NT2/D1 (cell line): Measurements from ENCODE around the gene DYNC1LI2.

ENCODE experiments used
- DNase-seq: peaks from one replicate; pipeline ENCODE4 v3.0.0-alpha.2; 2011; ENCODE audit warnings: low read depth, low spot score
- H3K27me3 ChIP-seq: 2 replicates; pipeline ENCODE4 v1.6.0; 2011; ENCODE audit warnings: mild to moderate bottlenecking; ENCODE audit not compliant: insufficient read length, insufficient read depth
- H3K36me3 ChIP-seq: 2 replicates; pipeline ENCODE4 v1.6.1; 2011; ENCODE audit warnings: mild to moderate bottlenecking, low read length, mixed read lengths; ENCODE audit not compliant: insufficient read depth, insufficient read length
- H3K4me1 ChIP-seq: 2 replicates; pipeline ENCODE4 v1.5.1; 2011; ENCODE audit not compliant: insufficient read depth, insufficient read length
- H3K4me3 ChIP-seq: 2 replicates; pipeline ENCODE4 v1.5.1; 2011; ENCODE audit warnings: low read depth; ENCODE audit not compliant: insufficient read length
- H3K9ac ChIP-seq: 2 replicates; pipeline ENCODE4 v1.6.0; 2011; ENCODE audit warnings: low read depth; ENCODE audit not compliant: insufficient read length
- H3K9me3 ChIP-seq: 2 replicates; pipeline ENCODE4 v1.5.1; 2011; ENCODE audit warnings: mild to moderate bottlenecking, low read length; ENCODE audit not compliant: insufficient read depth
- SUZ12 ChIP-seq: IDR thresholded peaks from 2 replicates; pipeline ENCODE4 v1.6.1; 2011; ENCODE audit not compliant: insufficient read length, insufficient read depth; ENCODE audit errors: extremely low read depth
- YY1 ChIP-seq: IDR thresholded peaks from 2 replicates; pipeline ENCODE4 v1.6.1; 2011; ENCODE audit not compliant: insufficient read length, insufficient read depth
- ZNF274 ChIP-seq: IDR thresholded peaks from 2 replicates; pipeline ENCODE4 v1.6.1; 2011; ENCODE audit warnings: mild to moderate bottlenecking, low read depth, low read length

DYNC1LI2 gene

GRCh38 chr16:66703406-66704215 lies 47.8 kb downstream of the DYNC1LI2 start:
- DNase-seq: no peak
- TF ChIP-seq SUZ12 (no peak), ZNF274 (no peak), YY1 (no peak)
- Histone ChIP-seq H3K4me1 (peaks cover 3% of the 10 kb centered on the region), H3K9ac (no peak overlapping the region), H3K27me3 (no peaks in the 10 kb centered on the region), H3K36me3 (no peaks in the 10 kb centered on the region), H3K9me3 (no peaks in the 10 kb centered on the region), H3K4me3 (no peak overlapping the region)

- Histone ChIP-seq H3K27me3 (peaks cover 9% of the 10 kb centered on the region), H3K9me3 (no peaks in the 10 kb centered on the region), H3K9ac (no peak overlapping the region), H3K4me1 (peaks cover 3% of the 10 kb centered on the region), H3K4me3 (no peak overlapping the region), H3K36me3 (no peaks in the 10 kb centered on the region)
- no peak for DNase-seq
- no peak for TF ChIP-seq SUZ12
- no peak for TF ChIP-seq ZNF274
- no peak for TF ChIP-seq YY1
Observed at GRCh38 chr16:66701516-66701915, 49.9 kb downstream of the DYNC1LI2 start.

DNA sequence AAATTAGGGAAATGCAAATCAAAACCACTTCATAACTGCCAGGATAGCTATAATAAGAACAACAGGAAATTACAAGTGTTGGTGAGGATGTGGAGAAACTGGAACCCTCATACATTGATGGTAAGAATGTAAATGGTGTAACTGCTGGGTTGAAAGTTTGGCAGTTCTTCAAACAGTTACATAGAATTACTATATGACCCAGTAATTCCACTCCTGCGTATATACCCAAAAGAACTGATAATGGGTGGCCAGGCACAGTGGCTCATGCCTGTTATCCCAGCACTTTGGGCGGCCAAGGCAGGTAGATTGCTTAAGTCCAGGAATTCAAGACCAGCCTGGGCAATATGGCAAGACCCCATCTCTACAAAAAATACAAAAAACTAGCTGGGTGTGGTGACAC lies 50.4 kb downstream of the DYNC1LI2 start:
- Histone ChIP-seq H3K9me3 (no peaks in the 10 kb centered on the region), H3K4me1 (no peaks in the 10 kb centered on the region), H3K36me3 (no peaks in the 10 kb centered on the region), H3K9ac (no peak overlapping the region), H3K27me3 (peaks cover 9% of the 10 kb centered on the region), H3K4me3 (no peak overlapping the region)
- DNase-seq: no peak
- TF ChIP-seq ZNF274 (no peak), SUZ12 (no peak)

DNA sequence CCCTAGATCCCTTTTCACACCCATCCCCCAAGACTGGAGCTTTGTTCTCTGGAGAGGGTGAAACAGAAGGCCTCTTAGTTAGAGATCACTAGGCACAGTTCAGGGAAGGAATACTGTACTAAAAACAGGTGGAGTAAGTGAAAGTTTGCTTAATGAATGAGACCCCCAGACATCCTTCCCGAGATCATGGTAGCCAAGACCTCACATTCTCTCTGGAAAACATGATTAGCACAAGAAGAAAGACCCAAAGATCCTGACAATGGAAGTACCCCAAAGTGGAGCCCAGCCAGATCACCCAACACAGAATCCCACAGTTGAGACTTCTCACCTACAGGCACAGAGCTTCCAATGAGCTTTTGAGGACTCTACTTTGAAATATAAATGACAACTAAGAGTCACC lies 51.5 kb downstream of the DYNC1LI2 start:
- Histone ChIP-seq H3K4me1 (no peaks in the 10 kb centered on the region), H3K27me3 (peaks cover 17% of the 10 kb centered on the region), H3K36me3 (no peaks in the 10 kb centered on the region), H3K4me3 (no peak overlapping the region), H3K9me3 (no peaks in the 10 kb centered on the region), H3K9ac (no peak overlapping the region)
- no peak for DNase-seq
- TF ChIP-seq ZNF274: no peak
- TF ChIP-seq SUZ12: no peak
- TF ChIP-seq YY1: no peak

DNA sequence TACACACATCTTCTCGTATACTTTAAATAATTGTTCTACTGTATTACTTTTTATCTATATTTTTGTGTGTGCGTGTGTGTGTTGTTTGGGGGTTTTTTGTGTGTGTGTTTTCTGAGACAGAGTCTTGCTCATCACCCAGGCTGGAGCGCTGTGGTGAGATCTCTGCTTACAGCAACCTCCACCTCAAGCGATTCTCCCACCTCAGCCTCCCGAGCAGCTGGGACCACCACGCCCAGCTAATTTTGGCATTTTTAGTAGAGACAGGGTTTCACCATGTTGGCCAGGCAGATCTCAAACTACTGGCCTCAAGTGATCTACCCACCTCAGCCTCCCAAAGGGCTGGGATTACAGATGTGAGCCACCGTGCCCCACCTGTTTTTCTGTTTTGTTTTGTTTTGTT lies 53.4 kb downstream of the DYNC1LI2 start:
- Histone ChIP-seq H3K4me3 (no peak overlapping the region), H3K9me3 (no peaks in the 10 kb centered on the region), H3K4me1 (no peaks in the 10 kb centered on the region), H3K9ac (no peak overlapping the region), H3K27me3 (peaks cover 17% of the 10 kb centered on the region), H3K36me3 (peaks cover 4% of the 10 kb centered on the region)
- no peak for TF ChIP-seq YY1
- no peak for TF ChIP-seq ZNF274
- no peak for TF ChIP-seq SUZ12
- no peak for DNase-seq

GRCh38 chr16:66696669-66697630 lies 54.5 kb downstream of the DYNC1LI2 start, which contains the start of gene CMTM4:
TSS of gene CMTM4 (minus strand) at chr16:66696743. CDS start at chr16:66696525, 218 bp downstream.
- H3K4me3 ChIP-seq: peak within 1 kb of the TSS; percentile 77

More at GRCh38 chr16:66696669-66697630, 54.5 kb downstream of the DYNC1LI2 start, which contains the start of gene CMTM4:
- peaks cover 4% of the 10 kb centered on the region for H3K36me3 ChIP-seq
- peak; percentile 76 for DNase-seq
- H3K9ac ChIP-seq: peak within 1 kb of the TSS; percentile 92
- H3K9me3 ChIP-seq: no peaks in the 10 kb centered on the region
- no peaks in the 10 kb centered on the region for H3K4me1 ChIP-seq
- peaks cover 17% of the 10 kb centered on the region for H3K27me3 ChIP-seq
- TF ChIP-seq YY1 (no peak), ZNF274 (no peak), SUZ12 (no peak)
